DMS53 treated with DMSO at 0.1 percent for 48 hours (cell line): ENCODE results near the gene SYNDIG1L.

Experiments used
- DNase-seq: peaks from one replicate; lab custom pipeline; 2025; ENCODE audit not compliant: unreplicated experiment; lab: John Stamatoyannopoulos, UW

The SYNDIG1L gene

DNA sequence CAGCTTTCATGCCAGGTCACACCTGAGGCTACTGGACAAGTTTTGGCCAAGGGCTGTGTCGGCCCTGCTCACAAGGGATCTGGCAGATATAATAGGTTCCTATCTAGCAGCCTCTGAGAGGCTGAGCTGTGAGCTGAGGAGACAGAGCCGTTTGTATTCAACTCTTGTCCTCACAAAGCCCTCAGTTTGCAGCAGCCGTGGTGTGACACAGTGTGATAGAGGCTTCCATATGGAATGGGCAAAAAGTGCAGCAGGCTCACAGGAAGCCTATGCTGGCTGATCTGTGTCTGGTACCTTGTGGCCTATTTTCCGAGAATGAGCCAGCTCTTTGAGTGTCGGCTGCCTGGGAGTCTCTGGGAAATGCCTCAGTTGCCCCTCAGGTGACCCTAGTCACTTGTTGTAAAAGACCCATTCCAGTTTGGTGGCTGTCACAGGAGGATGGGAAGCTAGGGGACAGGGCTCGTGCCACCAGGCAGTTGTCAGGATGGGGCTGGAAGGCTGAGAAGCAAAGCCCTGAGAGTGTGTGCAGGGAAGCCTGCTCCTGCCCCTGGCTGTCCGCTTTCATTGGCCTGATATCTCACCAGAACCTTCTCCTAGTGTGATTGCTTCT lies 61.6 kb downstream of the SYNDIG1L start:
- no peak for DNase-seq

DNA sequence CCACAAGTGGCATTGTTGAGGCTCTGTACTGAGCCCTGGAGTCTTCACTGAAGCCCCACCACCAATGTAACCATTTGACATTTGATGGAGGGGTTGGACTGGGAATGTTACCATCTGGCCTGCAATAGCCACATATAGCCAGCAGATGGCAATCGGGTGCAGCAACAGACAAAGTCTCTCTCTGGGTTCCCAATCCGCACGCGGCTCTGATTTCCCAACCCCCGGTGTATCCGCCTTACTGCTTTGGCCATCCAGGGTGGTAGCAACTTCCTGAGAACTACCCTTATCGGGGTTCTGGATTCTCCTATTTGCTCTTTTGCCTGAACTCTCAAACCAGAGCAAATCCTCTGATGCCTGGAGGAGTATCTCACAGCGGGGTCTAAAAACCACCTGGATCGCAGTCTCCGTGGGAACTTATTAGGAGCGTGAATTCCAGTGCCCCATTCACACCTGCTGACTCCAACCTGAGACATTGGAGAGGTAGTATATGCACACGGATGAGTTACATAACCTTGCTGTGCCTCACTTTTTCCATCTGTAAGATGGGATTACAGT lies 63.6 kb downstream of the SYNDIG1L start:
- DNase-seq = peak; percentile 26

DNA sequence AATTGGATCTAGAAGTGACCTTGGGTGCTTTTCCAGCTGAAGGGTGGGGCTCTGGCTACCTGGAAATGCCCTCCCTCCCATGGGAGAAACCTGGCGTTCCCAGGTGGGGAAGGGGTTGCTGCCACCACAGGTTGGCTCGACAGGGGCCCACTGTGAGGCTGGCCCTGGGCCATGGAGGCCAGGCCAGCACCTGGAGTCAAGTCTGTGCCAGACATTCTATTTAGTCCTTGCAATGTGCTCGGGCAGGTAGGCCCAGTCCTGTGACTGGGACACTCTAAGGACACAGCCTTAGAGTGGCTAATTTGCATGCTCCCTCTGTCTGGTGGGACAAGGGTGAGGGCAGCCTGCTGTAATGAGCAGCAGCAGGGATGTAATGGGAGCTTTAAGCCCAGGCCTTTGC lies 65.8 kb downstream of the SYNDIG1L start:
- no peak for DNase-seq

DNA sequence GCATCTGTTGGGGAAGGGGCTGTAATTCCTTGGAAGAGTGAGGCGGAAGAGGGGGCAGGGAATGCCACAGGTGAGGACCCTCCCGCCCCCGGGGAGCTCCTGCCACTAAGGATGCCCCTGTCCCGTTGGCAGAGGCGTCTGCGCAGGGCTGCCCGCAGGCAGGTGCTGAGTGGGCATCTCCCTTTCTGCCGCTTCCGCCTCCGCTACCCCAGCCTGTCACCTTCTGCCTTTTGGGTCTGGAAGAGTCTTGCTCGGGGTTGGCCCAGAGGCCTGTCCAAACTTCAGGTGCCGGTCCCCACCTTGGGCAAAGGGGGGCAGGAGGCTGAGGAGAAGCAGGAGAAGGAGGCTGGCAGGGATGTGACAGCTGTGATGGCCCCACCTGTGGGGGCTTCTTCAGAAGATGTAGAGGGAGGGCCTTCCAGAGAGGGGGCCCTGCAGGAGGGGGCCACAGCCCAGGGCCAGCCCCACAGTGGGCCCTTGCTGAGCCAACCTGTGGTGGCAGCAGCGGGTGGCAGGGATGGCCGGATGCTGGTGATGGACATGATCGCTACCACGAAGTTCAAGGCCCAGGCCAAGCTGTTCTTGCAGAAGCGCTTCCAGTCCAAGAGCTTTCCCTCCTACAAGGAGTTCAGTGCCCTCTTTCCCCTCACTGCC lies 67.7 kb downstream of the SYNDIG1L start:
- DNase-seq = no peak

DNA sequence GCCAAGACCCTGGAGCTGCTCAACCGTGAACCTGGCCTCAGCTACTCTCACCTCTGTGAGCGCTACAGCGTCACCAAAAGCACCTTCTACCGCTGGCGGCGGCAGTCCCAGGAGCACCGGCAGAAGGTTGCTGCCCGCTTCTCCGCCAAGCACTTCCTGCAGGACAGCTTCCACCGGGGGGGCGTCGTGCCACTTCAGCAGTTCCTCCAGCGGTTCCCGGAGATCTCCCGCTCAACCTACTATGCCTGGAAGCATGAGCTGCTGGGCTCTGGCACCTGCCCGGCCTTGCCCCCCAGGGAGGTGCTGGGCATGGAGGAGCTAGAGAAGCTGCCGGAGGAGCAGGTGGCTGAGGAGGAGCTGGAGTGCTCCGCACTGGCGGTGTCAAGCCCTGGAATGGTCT lies 68.4 kb downstream of the SYNDIG1L start:
- no peak for DNase-seq

DNA sequence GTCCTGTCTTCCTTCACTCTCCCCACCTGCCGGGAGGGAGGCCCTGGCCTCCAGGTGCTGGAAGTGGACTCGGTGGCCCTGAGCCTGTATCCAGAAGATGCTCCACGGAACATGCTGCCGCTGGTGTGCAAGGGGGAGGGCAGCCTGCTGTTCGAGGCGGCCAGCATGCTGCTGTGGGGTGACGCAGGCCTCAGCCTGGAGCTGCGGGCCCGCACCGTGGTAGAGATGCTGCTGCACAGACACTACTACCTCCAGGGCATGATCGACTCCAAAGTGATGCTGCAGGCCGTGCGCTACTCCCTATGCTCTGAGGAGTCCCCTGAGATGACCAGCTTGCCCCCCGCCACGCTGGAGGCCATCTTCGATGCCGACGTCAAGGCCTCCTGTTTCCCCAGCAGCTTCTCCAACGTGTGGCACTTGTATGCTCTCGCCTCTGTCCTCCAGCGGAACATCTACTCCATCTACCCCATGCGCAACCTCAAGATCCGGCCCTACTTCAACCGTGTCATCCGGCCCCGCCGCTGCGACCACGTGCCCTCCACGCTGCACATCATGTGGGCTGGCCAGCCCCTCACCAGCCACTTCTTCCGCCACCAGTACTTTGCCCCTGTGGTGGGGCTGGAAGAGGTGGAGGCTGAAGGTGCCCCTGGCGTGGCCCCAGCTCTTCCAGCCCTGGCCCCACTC lies 69.0 kb downstream of the SYNDIG1L start:
- no peak for DNase-seq
